MCF 10A (cell line): Measurements from ENCODE around the gene SCAF8. TPM values are rescaled to one million over a fixed set of nuclear protein-coding genes. Genes with fewer than 3 reads are reported as not detected.
"Not testable (repeated sequence)": the region's sequence is repeated elsewhere in the genome, so short reads cannot be mapped to it uniquely, and the experiment has no call there.

Experiments used
- BruUV-seq: library from RNA; stranded (reverse); fragments of 400-500 nt; replicated peaks from 2 replicates; lab custom pipeline; 2021; lab: Mats Ljungman, UMichigan
- CTCF ChIA-PET: fragments of 300-600 bp; sonication (Branson Sonifier 250); formaldehyde crosslinking; extraction: SDS; loops from one replicate; lab custom pipeline; 2021; ENCODE audit warnings: antibody characterized with exemption, inconsistent platforms; lab: Yijun Ruan, JAX
- POLR2A ChIA-PET: fragments of 300-600, 350-650 bp; sonication (Branson Sonifier 250); formaldehyde crosslinking; extraction: SDS; loops from one replicate; lab custom pipeline; 2020; ENCODE audit warnings: antibody characterized with exemption, inconsistent platforms; lab: Yijun Ruan, JAX
- DNase-seq: peaks from one replicate; pipeline ENCODE4 v3.0.0-alpha.2; 2018; ENCODE audit not compliant: unreplicated experiment
- H3K27ac Mint-ChIP-seq: one replicate; pipeline ENCODE4 v1.8.0; 2022; ENCODE audit warnings: mild to moderate bottlenecking, low read depth, mixed read lengths; ENCODE audit not compliant: unreplicated experiment
- H3K27me3 Mint-ChIP-seq: one replicate; pipeline ENCODE4 v1.8.0; 2022; ENCODE audit warnings: mixed read lengths; ENCODE audit not compliant: insufficient read depth, unreplicated experiment
- H3K36me3 Mint-ChIP-seq: one replicate; pipeline ENCODE4 v1.8.0; 2022; ENCODE audit warnings: mild to moderate bottlenecking, moderate library complexity, mixed read lengths; ENCODE audit not compliant: insufficient read depth, unreplicated experiment
- H3K4me1 Mint-ChIP-seq: one replicate; pipeline ENCODE4 v1.8.0; 2022; ENCODE audit warnings: mixed read lengths; ENCODE audit not compliant: insufficient read depth, unreplicated experiment
- H3K4me3 Mint-ChIP-seq: one replicate; pipeline ENCODE4 v1.8.0; 2022; ENCODE audit warnings: mild to moderate bottlenecking, moderate library complexity, mixed read lengths; ENCODE audit not compliant: unreplicated experiment
- H3K9me3 Mint-ChIP-seq: one replicate; pipeline ENCODE4 v1.8.0; 2022; ENCODE audit warnings: mixed read lengths; ENCODE audit not compliant: unreplicated experiment
- CTCF ChIP-seq: fragments of 200-600 bp; IDR thresholded peaks from one replicate; pipeline ENCODE4 v1.8.0; 2022; ENCODE audit warnings: antibody characterized with exemption, mild to moderate bottlenecking; ENCODE audit not compliant: unreplicated experiment
- intact Hi-C: fragments of 100-400 bp; cut with micrococcal nuclease; formaldehyde crosslinking; loops from 2 replicates; pipeline ENCODE4 v1.14.1; 2022
- total RNA-seq: library from RNA; stranded (reverse); gene quantifications from 2 replicates; pipeline ENCODE4 v1.2.3, GENCODE V29; 2022

SCAF8 gene
- total RNA-seq, 1 experiment from 2014 or later: 49.2 TPM

GRCh38 chr6:154797857-154798256, 64.6 kb downstream of the SCAF8 start:
- CTCF ChIA-PET: interaction anchor here (2.0 kb wide), 1 partner anchor 123 kb away, joined by 7 read pairs; no protein-coding TSS in a partner anchor
- TF ChIP-seq CTCF: no peak
- no TSS peak for BruUV-seq
- POLR2A ChIA-PET: no interaction called here
- no peak for DNase-seq
- Mint-ChIP-seq H3K9me3 (no peaks in the 10 kb centered on the region), H3K27me3 (no peaks in the 10 kb centered on the region), H3K4me1 (peaks cover 7% of the 10 kb centered on the region), H3K4me3 (no peak overlapping the region), H3K27ac (no peak overlapping the region), H3K36me3 (peaks cover 72% of the 10 kb centered on the region)
- intact Hi-C loops: no loop called here

- no peaks in the 10 kb centered on the region for H3K27me3 Mint-ChIP-seq
- ChIA-PET CTCF (interaction anchor here (1.2 to 10.1 kb wide), 2 partner anchors 45 to 125 kb away, joined by 3 to 140 read pairs; no protein-coding TSS in a partner anchor), POLR2A (no interaction called here)
- H3K36me3 Mint-ChIP-seq: peaks cover 70% of the 10 kb centered on the region
- BruUV-seq: no TSS peak
- intact Hi-C loops: no loop called here
- no peak for DNase-seq
- TF ChIP-seq CTCF: no peak
- H3K4me1 Mint-ChIP-seq: peaks cover 7% of the 10 kb centered on the region
- H3K9me3 Mint-ChIP-seq: no peaks in the 10 kb centered on the region
- no peak overlapping the region for H3K4me3 Mint-ChIP-seq
- H3K27ac Mint-ChIP-seq: peak overlapping the region; percentile 2
These were observed 67.1 kb downstream of the SCAF8 start for GRCh38 chr6:154800338-154800737.

- no peak overlapping the region for H3K27ac Mint-ChIP-seq
- no peaks in the 10 kb centered on the region for H3K9me3 Mint-ChIP-seq
- no TSS peak for BruUV-seq
- peak; percentile 49 for TF ChIP-seq CTCF
- no peaks in the 10 kb centered on the region for H3K27me3 Mint-ChIP-seq
- peak; percentile 47 for DNase-seq
- CTCF ChIA-PET: interaction anchor here (0.5 to 10.1 kb wide), 18 partner anchors 9 to 370 kb away, joined by 3 to 140 read pairs (median 4); no protein-coding TSS in a partner anchor
- peaks cover 74% of the 10 kb centered on the region for H3K36me3 Mint-ChIP-seq
- H3K4me3 Mint-ChIP-seq: no peak overlapping the region
- POLR2A ChIA-PET: interaction anchor here (0.6 to 2.4 kb wide), 4 partner anchors 71 to 129 kb away, joined by 3 to 10 read pairs (median 4); no protein-coding TSS in a partner anchor
- H3K4me1 Mint-ChIP-seq: peaks cover under 1% of the 10 kb centered on the region
- intact Hi-C loops: loop anchor here (1.0 kb wide), 3 partner anchors 72 to 369 kb away; partner anchors contain the start of gene SCAF8
These were observed 72.2 kb downstream of the SCAF8 start for GRCh38 chr6:154805288-154805911.

- no peaks in the 10 kb centered on the region for H3K27me3 Mint-ChIP-seq
- BruUV-seq: no TSS peak
- H3K4me3 Mint-ChIP-seq: no peak overlapping the region
- peaks cover 79% of the 10 kb centered on the region for H3K36me3 Mint-ChIP-seq
- no peaks in the 10 kb centered on the region for H3K9me3 Mint-ChIP-seq
- ChIA-PET POLR2A (interaction anchor here (0.9 to 2.4 kb wide), 3 partner anchors 72 to 131 kb away, joined by 3 to 10 read pairs (median 4); no protein-coding TSS in a partner anchor), CTCF (interaction anchor here (0.5 to 10.1 kb wide), 6 partner anchors 35 to 1942 kb away, joined by 3 to 140 read pairs (median 6); no protein-coding TSS in a partner anchor)
- intact Hi-C loops: no loop called here
- no peak for TF ChIP-seq CTCF
- DNase-seq: no peak
- H3K27ac Mint-ChIP-seq: peak overlapping the region; percentile 75
- H3K4me1 Mint-ChIP-seq: no peaks in the 10 kb centered on the region
These were observed 73.6 kb downstream of the SCAF8 start for GRCh38 chr6:154806804-154807203.

GRCh38 chr6:154811663-154812062, 78.4 kb downstream of the SCAF8 start:
- H3K27ac Mint-ChIP-seq, BruUV-seq, H3K27me3 Mint-ChIP-seq, H3K9me3 Mint-ChIP-seq, CTCF ChIA-PET, POLR2A ChIA-PET, intact Hi-C loops, DNase-seq, H3K4me1 Mint-ChIP-seq, H3K4me3 Mint-ChIP-seq: not testable (repeated sequence)
- peaks cover 92% of the 10 kb centered on the region for H3K36me3 Mint-ChIP-seq
